ENCODE data around the gene BPIFB6. TPM values are rescaled to one million over a fixed set of nuclear protein-coding genes. Genes with fewer than 3 reads are reported as not detected.
"Not testable (repeated sequence)": the region's sequence is repeated elsewhere in the genome, so short reads cannot be mapped to it uniquely, and the experiment has no call there.

Gene BPIFB6
- polyA plus RNA-seq, 3 donors: not detected

- DNase-seq (ENCODE audit: extremely low read depth in 1 of 11, low read depth in 9 of 11, low spot score in 4 of 11): no peak
These were observed 6.1 kb upstream of the BPIFB6 start for GRCh38 chr20:33025318-33025876.

- no peak for DNase-seq (ENCODE audit: extremely low read depth in 1 of 11, low read depth in 9 of 11, low spot score in 4 of 11)
These were observed 5.2 kb upstream of the BPIFB6 start for GRCh38 chr20:33026072-33026778.

- no peak for DNase-seq (ENCODE audit: extremely low read depth in 1 of 11, low read depth in 9 of 11, low spot score in 4 of 11)
These were observed 4.4 kb upstream of the BPIFB6 start for GRCh38 chr20:33026779-33027759.

- no peak for DNase-seq (ENCODE audit: extremely low read depth in 1 of 11, low read depth in 9 of 11, low spot score in 4 of 11)
These were observed 3.4 kb upstream of the BPIFB6 start for GRCh38 chr20:33027769-33028751.

- no peak for DNase-seq (ENCODE audit: extremely low read depth in 1 of 11, low read depth in 9 of 11, low spot score in 4 of 11)
These were observed 2.6 kb upstream of the BPIFB6 start for GRCh38 chr20:33028875-33029274.

GRCh38 chr20:33030076-33030475 lies 1.4 kb upstream of the BPIFB6 start:
- no peak for DNase-seq (ENCODE audit: extremely low read depth in 1 of 11, low read depth in 9 of 11, low spot score in 4 of 11)

- DNase-seq (ENCODE audit: extremely low read depth in 1 of 11, low read depth in 9 of 11, low spot score in 4 of 11): no peak
These were observed 879 bp upstream of the BPIFB6 start for GRCh38 chr20:33030569-33030968.

- no peak for DNase-seq (ENCODE audit: extremely low read depth in 1 of 11, low read depth in 9 of 11, low spot score in 4 of 11)
These were observed 1.1 kb downstream of the BPIFB6 start for GRCh38 chr20:33032555-33032954.

GRCh38 chr20:33033381-33033780 lies 1.9 kb downstream of the BPIFB6 start:
- no peak for DNase-seq (ENCODE audit: extremely low read depth in 1 of 11, low read depth in 9 of 11, low spot score in 4 of 11)

GRCh38 chr20:33034115-33034514 lies 2.7 kb downstream of the BPIFB6 start:
- no peak for DNase-seq (ENCODE audit: extremely low read depth in 1 of 11, low read depth in 9 of 11, low spot score in 4 of 11)

- DNase-seq (ENCODE audit: extremely low read depth in 1 of 11, low read depth in 9 of 11, low spot score in 4 of 11): no peak
These were observed 3.5 kb downstream of the BPIFB6 start for GRCh38 chr20:33034901-33035492.

GRCh38 chr20:33037456-33037855 lies 6.0 kb downstream of the BPIFB6 start:
- DNase-seq (ENCODE audit: extremely low read depth in 1 of 11, low read depth in 9 of 11, low spot score in 4 of 11): no peak

GRCh38 chr20:33038243-33038642 lies 6.8 kb downstream of the BPIFB6 start:
- DNase-seq (ENCODE audit: extremely low read depth in 1 of 11, low read depth in 9 of 11, low spot score in 4 of 11): no peak

- no peak for DNase-seq (ENCODE audit: extremely low read depth in 1 of 11, low read depth in 9 of 11, low spot score in 4 of 11)
These were observed 11.0 kb downstream of the BPIFB6 start for GRCh38 chr20:33042430-33042829.

GRCh38 chr20:33042983-33043730 lies 11.7 kb downstream of the BPIFB6 start:
- DNase-seq (ENCODE audit: extremely low read depth in 1 of 11, low read depth in 9 of 11, low spot score in 4 of 11): no peak

- no peak for DNase-seq (ENCODE audit: extremely low read depth in 1 of 11, low read depth in 9 of 11, low spot score in 4 of 11)
These were observed 12.3 kb downstream of the BPIFB6 start for GRCh38 chr20:33043731-33044181.

GRCh38 chr20:33045129-33045721 lies 13.8 kb downstream of the BPIFB6 start:
- not testable (repeated sequence) for DNase-seq (ENCODE audit: extremely low read depth in 1 of 11, low read depth in 9 of 11, low spot score in 4 of 11)
